A549 (cell line): ENCODE data around the gene FKBP11. TPM values are rescaled to one million over a fixed set of nuclear protein-coding genes. Genes with fewer than 3 reads are reported as not detected.
A peak's percentile ranks its signal among the peaks of the same experiment; 100 is the strongest.

ENCODE experiments used
- ATAC-seq, 2 experiments: fragments of 200-7000 bp in 1 of 2; fragments of >200 bp in 1 of 2; cut with Nextera tagmentation in 1 of 2; cut with Tn5 transposase in 1 of 2; 3 replicates each; pipeline versions ENCODE4 v1.8.0 to v1.9.1; 2018 to 2020; ENCODE audit warnings: mild to moderate bottlenecking in 1 of 2, moderate library complexity in 1 of 2
- CTCF ChIA-PET: fragments of 300-600 bp; sonication (Branson Sonifier 250); formaldehyde crosslinking; extraction: SDS; loops from one replicate; lab custom pipeline; 2021; ENCODE audit warnings: antibody characterized with exemption, inconsistent platforms; lab: Yijun Ruan, JAX
- POLR2A ChIA-PET: fragments of 350-600 bp; formaldehyde crosslinking; extraction: SDS; loops from one replicate; lab custom pipeline; 2021; ENCODE audit warnings: antibody characterized with exemption, inconsistent platforms; lab: Yijun Ruan, JAX
- DNase-seq, 2 experiments: peaks; one replicate each; pipeline versions ENCODE4 v3.0.0 to v3.0.0-alpha.2; 2011 to 2016; ENCODE audit warnings: low read depth in 1 of 2, low spot score in 1 of 2
- FAIRE-seq: peaks from 2 replicates; lab custom pipeline; 2011; peaks lifted over from hg19 to GRCh38; lab: Jason Lieb, UNC
- H3K27ac ChIP-seq, 2 experiments: fragments of >200 bp; sonication (Bioruptor Twin); formaldehyde crosslinking; 3 replicates each; pipeline ENCODE4 v1.5.1; 2016 to 2017
- H3K4me1 ChIP-seq: fragments of >200 bp; sonication (Bioruptor Twin); formaldehyde crosslinking; 3 replicates; pipeline ENCODE4 v1.6.1; 2016
- H3K4me2 ChIP-seq: fragments of >200 bp; sonication (Bioruptor Twin); formaldehyde crosslinking; 3 replicates; pipeline ENCODE4 v1.6.1; 2016
- H3K4me3 ChIP-seq: fragments of >200 bp; sonication (Bioruptor Twin); formaldehyde crosslinking; 3 replicates; pipeline ENCODE4 v1.5.1; 2016
- H3K9me3 ChIP-seq: fragments of >200 bp; sonication (Bioruptor Twin); formaldehyde crosslinking; 3 replicates; pipeline ENCODE4 v1.6.1; 2016
- BCL3 ChIP-seq: fragments of >200 bp; sonication (Bioruptor Twin); formaldehyde crosslinking; IDR thresholded peaks from 3 replicates; pipeline ENCODE4 v1.6.1; 2016
- BHLHE40 ChIP-seq: IDR thresholded peaks from 2 replicates; pipeline ENCODE4 v1.6.1; 2012; ENCODE audit warnings: low read depth, low read length, inconsistent platforms
- CBX2 ChIP-seq: fragments of 200-600 bp; sonication (generic); IDR thresholded peaks from 2 replicates; pipeline ENCODE4 v1.6.1; 2016; ENCODE audit warnings: low read depth, mild to moderate bottlenecking, borderline replicate concordance
- CEBPB ChIP-seq, 2 experiments: fragments of >200 bp in 1 of 2; sonication (Bioruptor Twin) in 1 of 2; formaldehyde crosslinking in 1 of 2; IDR thresholded peaks; 2 replicates each; pipeline ENCODE4 v1.6.1; 2012 to 2016
- E2F6 ChIP-seq: IDR thresholded peaks from 2 replicates; pipeline ENCODE4 v1.6.1; 2012; ENCODE audit warnings: low read depth, borderline replicate concordance
- EHMT2 ChIP-seq: fragments of 200-600 bp; sonication (generic); IDR thresholded peaks from 2 replicates; pipeline ENCODE4 v1.6.1; 2016; ENCODE audit warnings: antibody characterized with exemption, low read depth, mild to moderate bottlenecking, moderate library complexity
- ELK1 ChIP-seq: fragments of 150-350 bp; IDR thresholded peaks from 2 replicates; pipeline ENCODE4 v1.6.1; 2014; ENCODE audit warnings: low read depth, mild to moderate bottlenecking, low read length
- FOSB ChIP-seq: fragments of 250-450 bp; sonication (Bioruptor Pico); IDR thresholded peaks from 2 replicates; pipeline ENCODE4 v1.5.0; 2020; ENCODE audit warnings: mild to moderate bottlenecking, moderate library complexity
- FOSL2 ChIP-seq, 2 experiments: fragments of 450-650 bp in 1 of 2; fragments of >200 bp in 1 of 2; sonication (Bioruptor Twin) in 1 of 2; formaldehyde crosslinking; IDR thresholded peaks; 2 replicates each; pipeline versions ENCODE4 v1.5.0 to v1.6.1; 2016 to 2020; ENCODE audit warnings: mild to moderate bottlenecking in 1 of 2, moderate library complexity in 1 of 2
- FOXS1 ChIP-seq: fragments of 250-450 bp; sonication (Bioruptor Pico); IDR thresholded peaks from 2 replicates; pipeline ENCODE4 v1.5.0; 2020; ENCODE audit warnings: mild to moderate bottlenecking, moderate library complexity
- GATA3 ChIP-seq: IDR thresholded peaks from 2 replicates; pipeline ENCODE4 v1.6.1; 2012; ENCODE audit warnings: borderline replicate concordance
- HES2 ChIP-seq: fragments of >200 bp; sonication (Bioruptor Twin); formaldehyde crosslinking; IDR thresholded peaks from 2 replicates; pipeline ENCODE4 v1.6.1; 2016
- HOXA7 ChIP-seq: fragments of 250-450 bp; sonication (Bioruptor Pico); IDR thresholded peaks from 2 replicates; pipeline ENCODE4 v1.5.0; 2020; ENCODE audit warnings: mild to moderate bottlenecking, moderate library complexity
- HOXB13 ChIP-seq: fragments of 250-450 bp; sonication (Bioruptor Pico); IDR thresholded peaks from 2 replicates; pipeline ENCODE4 v1.5.0; 2020; ENCODE audit warnings: low read depth, mild to moderate bottlenecking, moderate library complexity
- KDM5A ChIP-seq: fragments of 200-600 bp; sonication (generic); IDR thresholded peaks from 2 replicates; pipeline ENCODE4 v1.6.1; 2016; ENCODE audit warnings: antibody characterized with exemption, mild to moderate bottlenecking
- MAFK ChIP-seq: fragments of 450-650 bp; IDR thresholded peaks from 2 replicates; pipeline ENCODE4 v1.6.1; 2014; ENCODE audit not compliant: partially characterized antibody
- PHF8 ChIP-seq: fragments of 200-600 bp; sonication (generic); IDR thresholded peaks from 2 replicates; pipeline ENCODE4 v1.6.1; 2016; ENCODE audit warnings: low read depth, mild to moderate bottlenecking, antibody characterized with exemption, moderate library complexity, borderline replicate concordance
- RAD21 ChIP-seq, 2 experiments: fragments of >200 bp in 1 of 2; sonication (Bioruptor Twin) in 1 of 2; formaldehyde crosslinking in 1 of 2; IDR thresholded peaks in 1 of 2; conservative IDR thresholded peaks in 1 of 2; 2 replicates in 1 of 2; 3 replicates in 1 of 2; pipeline ENCODE4 v1.6.1; 2012 to 2018; ENCODE audit warnings: inconsistent platforms in 1 of 2
- RARB ChIP-seq: fragments of 250-450 bp; sonication (Bioruptor Pico); IDR thresholded peaks from 2 replicates; pipeline ENCODE4 v1.8.0; 2021; ENCODE audit warnings: mild to moderate bottlenecking, moderate library complexity
- RCOR1 ChIP-seq: fragments of 150-350 bp; IDR thresholded peaks from 2 replicates; pipeline ENCODE4 v1.6.1; 2014; ENCODE audit warnings: antibody characterized with exemption, low read length, low read depth
- REST ChIP-seq: fragments of 200-600 bp; sonication (generic); IDR thresholded peaks from 2 replicates; pipeline ENCODE4 v1.6.1; 2016; ENCODE audit warnings: antibody characterized with exemption, mild to moderate bottlenecking, moderate library complexity
- RFX5 ChIP-seq: fragments of 450-650 bp; IDR thresholded peaks from 2 replicates; pipeline ENCODE4 v1.7.1; 2014; ENCODE audit warnings: antibody characterized with exemption, mild to moderate bottlenecking, moderate library complexity
- RNF2 ChIP-seq: fragments of 200-600 bp; sonication (generic); IDR thresholded peaks from 2 replicates; pipeline ENCODE4 v1.6.1; 2016; ENCODE audit warnings: low read depth, mild to moderate bottlenecking, antibody characterized with exemption, moderate library complexity, borderline replicate concordance
- ZNF302 ChIP-seq: fragments of 250-450 bp; sonication (Bioruptor Pico); IDR thresholded peaks from 2 replicates; pipeline ENCODE4 v1.9.0; 2021; ENCODE audit warnings: inconsistent platforms, mild to moderate bottlenecking, moderate library complexity
- ZSCAN20 ChIP-seq: fragments of 250-450 bp; sonication (Bioruptor Pico); IDR thresholded peaks from 2 replicates; pipeline ENCODE4 v1.8.0; 2022; ENCODE audit warnings: mild to moderate bottlenecking, moderate library complexity
- WGBS: methylation state at CpG from one replicate; pipeline ENCODE4 v1.1.6; 2017; ENCODE audit errors: missing lambda C conversion rate; 5-methylcytosine and 5-hydroxymethylcytosine counted together
- polyA plus RNA-seq, 4 experiments: library from polyadenylated mRNA; depleted of rRNA in 3 of 4; stranded (reverse); fragments of >200 nt; fragmentation: RNase III in 1 of 4; extraction: RNeasy Plus Mini Kit Qiagen cat#74134 plus additional on column Dnase treatment in 1 of 4; gene quantifications; 2 replicates in 3 of 4; 3 replicates in 1 of 4; pipeline ENCODE4 v1.2.3, GENCODE V29; 2011 to 2017
- TF ChIP-seq, protein P1 (sequence below): IDR thresholded peaks from 2 replicates; pipeline ENCODE4 v1.6.1; 2012
- TF ChIP-seq, protein P2 (sequence below): fragments of 450-650 bp; IDR thresholded peaks from 2 replicates; pipeline ENCODE4 v1.6.1; 2014; ENCODE audit warnings: antibody characterized with exemption

Gene FKBP11
- polyA plus RNA-seq, 2 of the 4 experiments (the other 2 are of a cell fraction), result 41.2 to 50.9 TPM

DNA sequence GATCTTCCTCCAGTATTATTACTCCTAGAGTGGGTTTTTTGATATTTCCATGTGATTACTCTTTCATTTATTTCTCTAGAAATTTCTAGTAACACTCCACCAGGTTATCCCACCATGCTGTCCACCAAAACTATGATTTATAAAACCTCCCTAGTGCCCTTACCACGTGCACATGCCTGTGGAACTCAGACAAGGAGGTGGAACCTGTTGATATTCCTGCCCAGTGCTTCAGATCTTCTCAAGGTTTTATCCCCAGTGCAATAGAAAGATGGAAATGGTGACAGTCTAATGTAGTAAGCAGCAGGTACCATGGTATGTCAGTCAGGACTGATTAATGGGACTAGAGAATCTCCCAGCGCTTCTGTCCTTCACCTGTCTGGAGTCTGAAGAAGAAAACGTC lies 35.5 kb upstream of the FKBP11 start:
- POLR2A ChIA-PET, result no interaction called here
- Histone ChIP-seq H3K27ac (no peak overlapping the region), H3K4me3 (no peak overlapping the region), H3K4me2 (no peak overlapping the region), H3K4me1 (peaks cover 5% of the 10 kb centered on the region), H3K9me3 (no peaks in the 10 kb centered on the region)
- 56% methylated on average over 3 of the region's 3 CpGs for WGBS
- DNase-seq, result no peak
- TF ChIP-seq HES2, result no peak
- TF ChIP-seq ZNF302 (CRISPR knock-in tag), result no peak
- TF ChIP-seq FOSL2 (IDR thresholded peaks at IDR 0.05), result no peak
- TF ChIP-seq FOSL2 (CRISPR knock-in tag; IDR thresholded peaks at IDR 0.05), result no peak
- TF ChIP-seq BCL3, result no peak
- no peak for TF ChIP-seq ELK1
- no peak for TF ChIP-seq FOSB (CRISPR knock-in tag)
- no peak for TF ChIP-seq RAD21 (conservative IDR thresholded peaks at IDR 0.05 in 1 of 2, IDR thresholded peaks at IDR 0.05 in 1 of 2)
- TF ChIP-seq CBX2, result no peak
- no peak for TF ChIP-seq MAFK
- TF ChIP-seq KDM5A, result no peak
- TF ChIP-seq ZSCAN20 (CRISPR knock-in tag), result no peak
- no peak for TF ChIP-seq RNF2
- no peak for TF ChIP-seq EHMT2
- TF ChIP-seq HOXA7 (CRISPR knock-in tag), result no peak
- no peak for TF ChIP-seq GATA3
- TF ChIP-seq FOXS1 (CRISPR knock-in tag), result no peak
- TF ChIP-seq REST, result no peak
- TF ChIP-seq RARB (CRISPR knock-in tag), result no peak
- TF ChIP-seq, protein P1, sequence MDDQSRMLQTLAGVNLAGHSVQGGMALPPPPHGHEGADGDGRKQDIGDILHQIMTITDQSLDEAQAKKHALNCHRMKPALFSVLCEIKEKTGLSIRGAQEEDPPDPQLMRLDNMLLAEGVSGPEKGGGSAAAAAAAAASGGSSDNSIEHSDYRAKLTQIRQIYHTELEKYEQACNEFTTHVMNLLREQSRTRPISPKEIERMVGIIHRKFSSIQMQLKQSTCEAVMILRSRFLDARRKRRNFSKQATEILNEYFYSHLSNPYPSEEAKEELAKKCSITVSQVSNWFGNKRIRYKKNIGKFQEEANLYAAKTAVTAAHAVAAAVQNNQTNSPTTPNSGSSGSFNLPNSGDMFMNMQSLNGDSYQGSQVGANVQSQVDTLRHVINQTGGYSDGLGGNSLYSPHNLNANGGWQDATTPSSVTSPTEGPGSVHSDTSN, result no peak
- CTCF ChIA-PET, result interaction anchor here (70.2 to 77.5 kb wide), 2 partner anchors 7 to 19 kb away, joined by 2584 read pairs; partner anchors contain the start of genes ARF3, DDN, FKBP11 and PRKAG1
- no peak for FAIRE-seq
- ATAC-seq, result no peak

GRCh38 chr12:48958049-48958388 lies 32.7 kb upstream of the FKBP11 start:
- peak overlapping the region; percentile 95 for H3K27ac ChIP-seq
- H3K9me3 ChIP-seq, result no peaks in the 10 kb centered on the region
- peak overlapping the region; percentile 79 for H3K4me3 ChIP-seq
- DNase-seq (no peak), FAIRE-seq (no peak), ATAC-seq (no peak)
- ChIA-PET CTCF (interaction anchor here (1.4 to 77.5 kb wide), 3 partner anchors 4 to 55 kb away, joined by 4 to 2584 read pairs (median 2584); partner anchors contain the start of genes ARF3, DDN, FKBP11 and PRKAG1), POLR2A (interaction anchor here (0.6 to 1.6 kb wide), 8 partner anchors 10 to 408 kb away, joined by 3 to 10 read pairs (median 4); partner anchors contain the start of genes DDX23, FKBP11 and RND1)
- peak overlapping the region; percentile 79 for H3K4me2 ChIP-seq
- H3K4me1 ChIP-seq, result peaks cover 10% of the 10 kb centered on the region
- 38% methylated on average over 3 of the region's 3 CpGs for WGBS
- TF ChIP-seq KDM5A (no peak), GATA3 (no peak), HOXB13 (CRISPR knock-in tag) (no peak), E2F6 (no peak), PHF8 (no peak), FOSB (CRISPR knock-in tag) (no peak), RFX5 (no peak), BHLHE40 (no peak), CEBPB (IDR thresholded peaks at IDR 0.05) (no peak), RCOR1 (no peak), MAFK (no peak)
- TF ChIP-seq, protein P2, sequence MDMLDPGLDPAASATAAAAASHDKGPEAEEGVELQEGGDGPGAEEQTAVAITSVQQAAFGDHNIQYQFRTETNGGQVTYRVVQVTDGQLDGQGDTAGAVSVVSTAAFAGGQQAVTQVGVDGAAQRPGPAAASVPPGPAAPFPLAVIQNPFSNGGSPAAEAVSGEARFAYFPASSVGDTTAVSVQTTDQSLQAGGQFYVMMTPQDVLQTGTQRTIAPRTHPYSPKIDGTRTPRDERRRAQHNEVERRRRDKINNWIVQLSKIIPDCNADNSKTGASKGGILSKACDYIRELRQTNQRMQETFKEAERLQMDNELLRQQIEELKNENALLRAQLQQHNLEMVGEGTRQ, result no peak
- TF ChIP-seq, protein P1, result no peak
